GM18868 (cell line): ENCODE measurements around the gene VGLL4.
"Not testable (repeated sequence)": the region's sequence is repeated elsewhere in the genome, so short reads cannot be mapped to it uniquely, and the experiment has no call there.

Experiments
- ATAC-seq: cut with Tn5 transposase; IDR thresholded peaks from one replicate; pipeline ENCODE4 v1.9.1; 2021; ENCODE audit warnings: mild to moderate bottlenecking, moderate library complexity; ENCODE audit not compliant: unreplicated experiment

VGLL4 gene

DNA sequence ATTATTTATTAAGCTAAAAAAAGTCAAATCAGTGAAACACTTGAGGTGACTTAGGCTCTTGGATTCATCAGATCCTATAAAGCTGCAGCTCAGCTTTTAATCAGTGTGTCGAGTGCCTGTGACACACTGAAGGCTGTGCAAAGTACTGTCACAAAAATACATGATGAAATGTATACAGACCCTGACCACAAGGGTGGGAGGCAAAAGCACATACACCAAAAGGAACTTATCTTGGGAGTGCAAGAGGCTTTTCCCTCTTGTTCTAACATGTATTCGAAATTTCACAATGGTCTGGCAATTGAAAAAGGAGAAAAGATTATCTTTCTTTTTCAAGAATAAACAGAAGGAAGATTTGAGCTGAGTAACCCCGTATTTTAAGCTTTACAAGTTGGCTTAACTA is 35.9 kb downstream of the VGLL4 start:
- ATAC-seq, result no peak

GRCh38 chr3:11606865-11607440 is 36.8 kb downstream of the VGLL4 start:
- no peak for ATAC-seq

DNA sequence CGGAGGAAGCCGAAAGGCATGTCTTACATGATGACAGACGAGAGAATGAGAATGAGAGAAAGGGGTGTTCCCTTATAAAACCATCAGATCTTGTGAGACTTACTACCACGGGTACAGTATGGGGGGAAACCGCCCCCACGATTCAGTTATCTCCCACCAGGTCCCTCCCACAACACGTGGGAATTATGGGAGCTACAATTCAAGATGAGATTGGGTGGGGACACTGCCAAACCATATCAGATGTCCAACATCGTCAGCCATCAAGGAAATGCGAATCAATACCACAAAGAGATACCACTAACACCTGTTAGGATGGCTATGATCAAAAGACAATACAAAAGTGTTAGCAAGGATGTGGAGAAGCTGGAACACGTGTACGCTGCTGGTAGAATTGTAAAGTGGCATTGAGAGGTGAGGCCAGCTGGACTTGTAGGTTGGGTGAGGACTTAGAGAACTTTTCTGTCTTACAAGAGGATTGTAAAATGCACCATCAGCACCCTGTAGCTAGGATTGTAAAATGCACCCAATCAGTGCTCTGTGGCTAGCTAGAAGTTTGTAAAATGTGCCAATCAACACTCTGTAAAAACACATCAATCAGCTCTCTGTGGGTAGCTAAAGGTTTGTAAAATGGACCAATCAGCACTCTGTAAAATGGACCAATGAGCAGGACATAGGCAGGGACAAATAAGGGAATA is 37.5 kb downstream of the VGLL4 start:
- no peak for ATAC-seq

GRCh38 chr3:11605398-11605797 is 38.3 kb downstream of the VGLL4 start:
- no peak for ATAC-seq

GRCh38 chr3:11604139-11604892 is 39.4 kb downstream of the VGLL4 start:
- no peak for ATAC-seq

- no peak for ATAC-seq
Measured at GRCh38 chr3:11603628-11604027, 40.1 kb downstream of the VGLL4 start.

DNA sequence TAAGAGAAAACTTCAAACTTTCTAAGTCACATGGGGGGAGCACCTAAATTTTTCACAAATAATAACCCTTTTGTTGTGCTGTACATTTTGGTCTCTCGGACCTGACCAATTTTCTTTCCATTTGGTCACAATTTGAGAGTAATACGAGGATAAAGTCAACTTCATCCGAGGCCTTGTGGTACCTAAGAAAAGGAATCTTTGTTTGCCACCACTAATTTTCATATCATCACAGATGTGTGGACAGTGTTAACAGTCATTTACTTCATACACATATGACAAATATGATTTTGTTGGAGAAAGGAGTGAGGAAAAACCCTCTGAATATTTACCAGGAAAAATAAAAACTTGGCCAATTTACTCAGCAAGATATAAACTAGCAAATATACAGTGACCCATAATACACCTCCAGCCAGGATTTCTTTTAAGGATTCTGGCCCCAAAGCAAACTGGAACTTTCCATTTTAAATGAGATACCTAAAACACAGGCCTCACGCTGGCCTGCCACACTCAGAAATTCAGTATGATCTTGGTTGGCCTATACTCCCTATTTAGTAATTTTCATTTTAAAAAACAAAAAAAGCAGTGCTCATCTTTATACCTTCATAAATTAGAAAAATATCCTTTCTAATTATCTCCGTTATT is 40.7 kb downstream of the VGLL4 start:
- ATAC-seq, result no peak

DNA sequence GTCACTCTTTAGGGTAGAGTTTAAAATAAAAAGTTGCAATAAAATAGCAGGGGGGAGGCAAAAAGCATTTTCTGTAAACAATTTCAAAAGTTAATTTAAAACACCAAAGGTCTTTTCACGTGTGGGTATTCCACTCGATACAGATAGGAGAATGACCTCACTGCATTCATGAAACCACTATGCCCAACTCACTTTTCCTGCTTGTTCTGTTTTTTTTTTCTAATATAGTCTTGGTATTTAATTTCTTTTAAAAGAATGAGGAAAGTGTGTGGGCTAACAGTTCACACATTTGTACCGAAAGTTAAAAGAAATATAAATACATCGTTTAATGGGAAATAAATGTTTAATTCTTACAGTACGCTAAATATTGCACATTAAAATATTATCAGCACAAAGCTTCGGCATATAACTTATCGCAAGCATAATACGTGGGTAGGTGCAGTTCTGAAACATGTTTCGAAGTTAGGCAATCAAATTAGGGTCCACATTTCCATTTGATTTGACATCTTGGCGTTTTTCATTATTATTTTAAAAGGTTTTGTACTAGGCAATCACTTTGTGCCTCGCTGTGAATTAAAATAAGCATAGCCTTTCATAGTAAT is 41.4 kb downstream of the VGLL4 start:
- no peak for ATAC-seq

- peak; percentile 82 for ATAC-seq
Measured at GRCh38 chr3:11601446-11602238, 42.1 kb downstream of the VGLL4 start.

GRCh38 chr3:11600501-11601282 is 43.0 kb downstream of the VGLL4 start:
- no peak for ATAC-seq

DNA sequence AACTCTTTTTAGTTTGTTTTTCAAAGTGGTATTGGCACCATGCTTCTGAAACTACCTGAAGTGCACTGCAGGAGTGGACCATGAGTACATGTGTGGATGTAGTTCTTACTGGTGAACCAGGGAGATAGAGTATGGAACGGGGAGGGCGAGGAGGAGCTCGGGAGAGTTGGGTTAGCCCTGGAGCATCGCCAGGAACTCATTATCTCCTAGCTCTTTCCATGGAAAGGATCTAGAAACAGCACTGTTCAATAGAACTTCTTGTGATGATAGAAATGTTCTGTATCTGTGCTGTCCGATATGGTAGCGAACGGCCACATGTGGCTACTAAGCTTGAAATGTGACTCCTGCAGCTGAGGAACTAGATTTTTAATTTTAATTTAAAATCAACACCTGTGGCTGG is 47.3 kb downstream of the VGLL4 start:
- no peak for ATAC-seq

GRCh38 chr3:11595024-11595423 is 48.7 kb downstream of the VGLL4 start:
- ATAC-seq, result not testable (repeated sequence)

DNA sequence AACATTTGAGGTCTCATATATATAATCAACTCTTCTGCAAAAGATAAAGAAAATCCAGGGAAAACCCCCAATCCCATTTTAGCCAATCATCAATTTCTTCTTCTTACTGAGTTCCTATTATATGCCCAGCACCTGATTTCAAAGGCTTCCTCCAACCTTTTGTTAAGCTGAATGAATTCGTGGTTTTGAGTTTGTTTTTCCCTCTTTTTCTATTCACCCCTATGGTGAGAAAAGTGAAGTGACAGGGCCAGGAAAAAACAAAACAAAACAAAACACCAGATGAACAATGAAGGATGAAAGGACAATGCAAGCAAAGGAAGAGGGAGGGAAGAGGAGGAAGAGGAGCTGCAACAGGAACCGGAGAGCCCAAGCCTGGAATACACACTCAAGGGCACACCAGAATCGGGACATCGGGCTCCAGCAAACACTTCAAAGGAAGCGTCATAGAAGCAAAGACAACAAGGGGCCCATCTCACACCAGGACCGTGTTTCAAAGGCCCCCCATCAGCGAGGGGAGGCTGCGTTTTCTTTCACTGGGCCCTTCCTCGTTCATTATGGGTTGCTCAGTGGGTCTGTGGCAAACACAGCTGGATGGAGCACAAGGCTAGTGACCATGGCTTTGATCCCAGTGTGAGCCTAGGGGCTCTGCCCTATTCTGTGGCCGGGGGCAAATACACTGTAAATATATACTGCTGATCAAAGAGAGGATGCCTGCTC is 50.2 kb downstream of the VGLL4 start:
- no peak for ATAC-seq

DNA sequence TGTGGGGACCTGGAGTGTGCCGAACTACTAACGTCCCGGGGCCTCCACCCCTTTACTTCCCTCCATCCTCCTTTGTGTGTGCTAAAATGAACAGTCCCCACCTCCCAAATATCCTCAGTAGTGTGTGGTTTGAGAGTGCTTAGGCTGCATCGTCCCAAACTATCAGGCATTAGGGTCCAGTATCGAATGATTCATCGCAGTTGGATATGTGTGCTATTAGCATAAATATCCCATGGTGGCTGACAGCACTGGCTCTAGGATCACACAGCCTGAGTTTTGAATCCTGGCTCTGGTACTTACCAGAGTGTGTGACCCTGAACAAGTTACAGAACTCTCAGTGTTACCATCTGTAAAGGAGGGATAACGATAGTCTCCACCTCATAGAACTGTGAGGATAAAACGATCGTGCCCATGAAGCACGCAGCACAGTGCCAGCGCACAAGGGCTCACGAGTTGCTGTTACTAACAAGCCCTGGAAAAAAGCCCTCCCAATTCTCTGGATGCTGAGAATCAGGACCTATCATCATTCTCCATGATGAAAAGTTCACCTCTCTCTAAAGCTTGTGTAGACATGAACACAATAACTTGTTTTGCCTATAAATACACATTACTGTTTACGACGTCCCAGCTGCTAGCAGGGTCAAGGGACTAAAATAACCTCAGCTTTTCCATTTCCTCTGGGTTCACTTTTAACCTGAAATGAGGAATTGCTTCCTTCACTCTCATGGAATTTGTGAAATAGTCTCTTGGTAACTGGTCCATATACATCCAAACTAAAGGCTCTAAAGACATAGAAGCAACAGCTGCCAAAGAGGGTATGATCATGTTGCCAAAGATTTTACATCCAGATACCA is 51.0 kb downstream of the VGLL4 start:
- no peak for ATAC-seq

DNA sequence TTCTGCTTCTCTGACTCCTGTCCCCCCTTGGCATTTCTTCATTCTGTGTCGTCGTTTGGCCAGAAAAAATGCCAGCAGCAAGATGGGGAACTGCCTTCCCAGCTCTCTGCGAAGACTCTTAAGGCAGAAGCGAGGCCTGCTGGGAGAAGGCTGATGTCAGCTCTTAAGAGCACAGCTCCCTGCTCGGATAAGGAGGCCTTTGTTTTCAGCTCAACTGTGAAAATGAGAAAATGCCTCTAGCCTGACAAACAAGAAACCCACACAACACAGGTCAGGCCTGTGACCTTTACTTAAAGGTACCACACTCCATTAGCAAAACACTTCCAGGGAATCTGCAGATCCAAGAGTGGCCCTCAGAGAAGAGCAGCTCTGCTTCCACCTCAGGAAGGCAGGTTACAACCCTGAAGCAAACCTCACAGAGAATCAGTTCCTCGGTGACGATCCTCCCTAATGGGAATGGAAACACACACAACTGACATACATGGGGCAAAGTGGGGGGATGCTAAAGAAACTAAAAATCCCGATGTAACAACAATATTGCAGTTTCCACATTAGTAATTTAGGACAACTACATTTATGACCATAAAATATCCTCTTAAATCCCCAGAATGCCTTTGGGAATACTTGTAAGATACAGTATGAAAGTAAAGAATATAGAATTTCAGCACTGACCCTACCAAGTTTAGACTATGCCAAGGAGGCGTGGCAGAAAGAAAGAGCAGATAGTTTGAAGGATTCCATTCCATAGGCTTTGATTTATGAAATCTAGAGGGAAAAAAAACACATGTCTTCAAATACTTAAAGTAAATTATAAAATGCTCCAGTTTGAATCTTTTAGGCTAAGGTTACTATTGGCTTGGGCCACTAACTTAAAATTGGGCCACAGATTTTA is 52.1 kb downstream of the VGLL4 start:
- no peak for ATAC-seq

- ATAC-seq, result no peak
Measured at GRCh38 chr3:11591002-11591355, 52.7 kb downstream of the VGLL4 start.

- no peak for ATAC-seq
Measured at GRCh38 chr3:11589706-11590105, 54.0 kb downstream of the VGLL4 start.
